Duodenal mucosa (tissue), 2 donors: ENCODE results near the gene RANBP9.

ENCODE experiments used
- H3K27ac ChIP-seq: one replicate; pipeline ENCODE4 v1.7.0; 2013; ENCODE audit warnings: low read depth, low read length
- H3K27me3 ChIP-seq, 2 donors: one replicate each; pipeline ENCODE4 v1.7.0; 2013; ENCODE audit warnings: low read length in 2 of 2, control low read depth in 1 of 2; ENCODE audit not compliant: insufficient read depth in 2 of 2, control insufficient read depth in 1 of 2
- H3K36me3 ChIP-seq, 2 donors: one replicate each; pipeline ENCODE4 v1.7.0; 2013; ENCODE audit warnings: low read length in 2 of 2, control low read depth in 1 of 2; ENCODE audit not compliant: insufficient read depth in 2 of 2, control insufficient read depth in 1 of 2
- H3K4me1 ChIP-seq, 2 donors: one replicate each; pipeline ENCODE4 v1.7.0; 2013; ENCODE audit warnings: low read length in 2 of 2, control low read depth in 1 of 2; ENCODE audit not compliant: insufficient read depth in 2 of 2, control insufficient read depth in 1 of 2
- H3K4me3 ChIP-seq, 2 donors: one replicate each; pipeline ENCODE4 v1.7.0; 2013; ENCODE audit warnings: low read length in 2 of 2, low read depth in 1 of 2
- H3K9ac ChIP-seq, 2 donors: one replicate each; pipeline ENCODE4 v1.7.0; 2013; ENCODE audit warnings: low read length in 2 of 2, low read depth in 1 of 2
- H3K9me3 ChIP-seq, 2 donors: one replicate each; pipeline ENCODE4 v1.7.0; 2013; ENCODE audit warnings: low read length in 2 of 2, control low read depth in 1 of 2; ENCODE audit not compliant: control insufficient read depth in 1 of 2

RANBP9 gene

GRCh38 chr6:13711733-13712598 lies at the start of gene RANBP9:
RANBP9 (minus strand) TSS chr6:13711835; CDS start chr6:13711505, 330 bp downstream.
- H3K9ac ChIP-seq = peak within 1 kb of the TSS; percentile 81
- H3K27ac ChIP-seq = peak within 1 kb of the TSS; percentile 82
- peaks cover 17 to 28% of the 10 kb centered on the region in 2 donors for H3K4me1 ChIP-seq
- no peaks in the 10 kb centered on the region for H3K36me3 ChIP-seq
- no peaks in the 10 kb centered on the region for H3K27me3 ChIP-seq
- peak within 1 kb of the TSS; percentile 81 to 91 for H3K4me3 ChIP-seq
- H3K9me3 ChIP-seq = no peaks in the 10 kb centered on the region

GRCh38 chr6:13760307-13761304 lies 49.0 kb upstream of the RANBP9 start:
- Histone ChIP-seq H3K36me3 (no peaks in the 10 kb centered on the region), H3K4me3 (no peak overlapping the region), H3K9ac (no peak overlapping the region), H3K4me1 (peaks cover 0 to 5% of the 10 kb centered on the region in 2 donors), H3K27ac (no peak overlapping the region), H3K27me3 (peaks cover 0 to 5% of the 10 kb centered on the region in 2 donors), H3K9me3 (no peaks in the 10 kb centered on the region)

- no peaks in the 10 kb centered on the region for H3K36me3 ChIP-seq
- no peak overlapping the region for H3K4me3 ChIP-seq
- H3K4me1 ChIP-seq = peaks cover 0 to 5% of the 10 kb centered on the region in 2 donors
- peaks cover 0 to 5% of the 10 kb centered on the region in 2 donors for H3K27me3 ChIP-seq
- no peak overlapping the region for H3K27ac ChIP-seq
- H3K9ac ChIP-seq = no peak overlapping the region
- no peaks in the 10 kb centered on the region for H3K9me3 ChIP-seq
Measured at GRCh38 chr6:13759025-13759424, 47.4 kb upstream of the RANBP9 start.

GRCh38 chr6:13754644-13755043 lies 43.0 kb upstream of the RANBP9 start:
- no peak overlapping the region for H3K9ac ChIP-seq
- no peaks in the 10 kb centered on the region for H3K4me1 ChIP-seq
- H3K27me3 ChIP-seq = no peaks in the 10 kb centered on the region
- H3K36me3 ChIP-seq = no peaks in the 10 kb centered on the region
- no peak overlapping the region for H3K4me3 ChIP-seq
- no peaks in the 10 kb centered on the region for H3K9me3 ChIP-seq
- H3K27ac ChIP-seq = no peak overlapping the region

DNA sequence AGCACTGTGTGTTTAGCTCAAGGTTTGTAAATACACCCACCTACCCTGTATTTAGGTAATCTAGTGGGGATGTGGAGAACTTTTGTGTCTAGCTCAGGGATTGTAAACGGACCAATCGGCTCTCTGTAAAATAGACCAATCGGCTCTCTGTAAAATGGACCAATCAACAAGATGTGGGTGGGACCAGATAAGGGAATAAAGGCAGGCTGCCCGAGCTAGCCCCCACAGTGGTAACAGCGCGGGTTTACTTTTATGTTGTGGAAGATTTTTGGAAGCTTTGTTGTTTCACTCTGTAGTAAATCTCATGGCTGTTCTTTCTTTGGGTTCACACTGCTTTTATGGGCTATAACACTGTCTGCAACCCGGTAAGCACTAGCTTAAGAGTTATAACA lies 32.1 kb upstream of the RANBP9 start:
- Histone ChIP-seq H3K27me3 (no peaks in the 10 kb centered on the region), H3K9ac (no peak overlapping the region), H3K27ac (no peak overlapping the region), H3K4me3 (no peak overlapping the region), H3K4me1 (no peaks in the 10 kb centered on the region), H3K36me3 (no peaks in the 10 kb centered on the region), H3K9me3 (no peaks in the 10 kb centered on the region)

- no peak overlapping the region for H3K27ac ChIP-seq
Measured at GRCh38 chr6:13742961-13743735, 31.5 kb upstream of the RANBP9 start.

DNA sequence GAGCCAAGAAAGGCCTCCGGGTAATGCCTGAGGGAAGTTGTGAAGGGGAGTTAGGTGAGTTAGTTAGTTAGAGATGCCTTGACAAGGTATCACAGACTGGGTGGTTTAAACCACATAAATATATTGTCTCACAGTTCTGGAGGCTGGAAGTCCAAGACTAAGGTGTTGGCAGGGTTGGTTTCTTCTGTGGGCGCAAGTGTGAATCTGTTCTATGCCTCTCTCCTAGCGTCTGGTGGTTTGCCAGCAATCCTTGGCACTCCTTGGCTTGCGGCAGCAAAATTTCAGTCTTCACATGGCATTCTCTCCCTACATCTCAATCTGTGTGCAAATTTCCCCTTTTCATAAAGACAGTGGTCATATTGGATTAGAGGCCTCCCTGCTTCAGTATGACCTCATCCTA lies 29.7 kb upstream of the RANBP9 start:
- Histone ChIP-seq H3K27ac (no peak overlapping the region), H3K9me3 (no peaks in the 10 kb centered on the region), H3K36me3 (no peaks in the 10 kb centered on the region), H3K4me1 (no peaks in the 10 kb centered on the region), H3K9ac (no peak overlapping the region), H3K27me3 (no peaks in the 10 kb centered on the region), H3K4me3 (no peak overlapping the region)

More at GRCh38 chr6:13742961-13743735, 31.5 kb upstream of the RANBP9 start:
- H3K9me3 ChIP-seq = no peaks in the 10 kb centered on the region
- H3K36me3 ChIP-seq = no peaks in the 10 kb centered on the region
- H3K27me3 ChIP-seq = no peaks in the 10 kb centered on the region
- H3K9ac ChIP-seq = no peak overlapping the region
- H3K4me1 ChIP-seq = no peaks in the 10 kb centered on the region
- H3K4me3 ChIP-seq = no peak overlapping the region

GRCh38 chr6:13735031-13735430 lies 23.4 kb upstream of the RANBP9 start:
- Histone ChIP-seq H3K9ac (no peak overlapping the region), H3K4me3 (no peak overlapping the region), H3K9me3 (no peaks in the 10 kb centered on the region), H3K27me3 (peaks cover 0 to 3% of the 10 kb centered on the region in 2 donors), H3K27ac (no peak overlapping the region), H3K4me1 (no peaks in the 10 kb centered on the region), H3K36me3 (no peaks in the 10 kb centered on the region)

DNA sequence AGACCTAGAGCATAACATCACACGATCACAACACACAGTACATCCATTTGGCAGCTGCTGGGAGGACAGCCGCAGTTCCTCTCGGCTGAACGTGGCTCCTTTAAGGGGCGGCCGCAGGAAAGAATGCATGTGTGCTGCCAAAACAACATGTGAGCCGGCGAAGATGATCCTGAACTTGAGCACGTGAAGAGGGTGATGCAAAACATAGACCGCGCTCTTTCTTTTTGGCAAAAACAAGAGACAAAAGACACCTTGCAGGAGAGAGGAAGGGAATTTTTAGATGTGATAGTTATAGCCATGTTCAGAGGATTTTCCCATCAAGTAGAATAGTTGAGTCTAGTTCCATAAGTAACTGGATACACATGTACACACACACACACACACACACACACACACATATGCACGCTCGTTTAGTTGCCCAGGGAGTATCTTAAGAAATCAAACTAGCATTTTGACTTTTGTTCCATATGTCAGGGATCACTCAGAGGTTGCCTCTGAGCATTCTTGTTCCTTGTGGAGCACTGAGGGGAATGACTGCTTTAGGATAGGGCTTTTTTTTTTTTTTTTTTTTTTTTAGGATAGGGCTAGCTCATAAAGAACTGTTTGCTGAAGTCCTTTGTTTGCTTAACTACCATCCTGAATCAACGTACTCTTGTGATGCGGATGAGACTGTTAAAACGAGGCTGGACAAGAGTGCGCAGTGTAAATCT lies 21.7 kb upstream of the RANBP9 start:
- H3K36me3 ChIP-seq = no peaks in the 10 kb centered on the region
- H3K4me3 ChIP-seq = peak overlapping the region in 1 of 2 donors; percentile 8
- no peak overlapping the region for H3K27ac ChIP-seq
- peaks cover 0 to 3% of the 10 kb centered on the region in 2 donors for H3K27me3 ChIP-seq
- no peaks in the 10 kb centered on the region for H3K4me1 ChIP-seq
- no peak overlapping the region for H3K9ac ChIP-seq
- no peaks in the 10 kb centered on the region for H3K9me3 ChIP-seq
